COLO668 (cell line): ENCODE measurements around the gene GTF3C4.
"Not testable (repeated sequence)": the region's sequence is repeated elsewhere in the genome, so short reads cannot be mapped to it uniquely, and the experiment has no call there.

Source experiments
- DNase-seq: peaks from one replicate; lab custom pipeline; 2025; ENCODE audit not compliant: unreplicated experiment; lab: John Stamatoyannopoulos, UW

The GTF3C4 gene

DNA sequence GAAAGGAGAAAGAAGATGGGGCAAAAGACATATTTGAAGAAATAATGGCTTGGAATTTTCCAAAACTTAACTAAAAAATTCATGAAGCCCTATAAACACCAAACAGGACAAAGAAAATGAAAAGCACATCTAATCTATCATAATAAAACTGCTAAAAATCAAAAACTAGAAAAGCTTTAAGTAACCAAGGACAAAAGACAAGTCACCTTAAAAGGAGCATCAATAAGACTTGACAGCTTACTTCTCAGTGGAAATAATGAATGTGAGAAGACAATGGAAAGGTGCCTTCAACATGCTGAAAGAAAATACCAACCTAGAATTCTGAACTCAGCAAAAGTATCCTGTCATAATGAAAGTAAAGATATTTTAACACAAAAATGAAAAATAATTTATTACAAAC, 27.0 kb downstream of the GTF3C4 start:
- no peak for DNase-seq

DNA sequence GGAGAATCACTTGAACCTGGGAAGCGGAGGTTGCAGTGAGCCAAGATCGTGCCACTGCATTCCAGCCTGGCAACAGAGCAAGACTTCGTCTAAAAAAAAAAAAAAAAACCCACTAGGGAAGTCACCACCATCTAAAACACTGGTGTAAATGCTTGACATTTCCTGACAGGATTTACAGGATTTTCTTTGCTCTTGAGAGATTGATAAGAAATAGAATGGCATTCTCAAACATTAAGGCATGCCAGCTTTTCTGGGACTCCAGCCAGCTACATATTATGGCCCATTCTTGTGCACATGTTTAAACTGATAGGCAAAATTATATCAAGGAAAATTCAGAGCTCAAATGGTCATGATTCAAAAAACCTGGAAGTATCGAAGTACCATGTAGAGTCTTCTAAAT, 28.7 kb downstream of the GTF3C4 start:
- no peak for DNase-seq

DNA sequence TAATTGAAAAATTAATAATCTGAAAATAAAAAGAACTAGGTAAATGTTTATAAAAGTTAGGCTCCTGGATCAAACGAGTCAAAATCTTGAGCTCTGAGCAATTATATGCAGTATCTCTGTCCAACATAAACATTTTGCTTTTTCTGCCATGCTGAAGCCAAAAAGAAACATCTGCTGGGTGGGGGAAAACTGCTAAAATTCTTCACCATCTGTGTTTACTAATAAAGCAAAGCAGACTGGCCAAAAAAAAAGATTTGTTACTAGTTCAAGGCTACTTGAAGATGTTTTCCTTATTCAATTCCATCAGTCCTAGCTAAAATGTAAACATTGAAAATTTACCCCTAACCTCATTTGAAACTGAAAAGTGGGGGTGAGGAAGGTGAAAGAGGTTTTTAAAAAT, 29.7 kb downstream of the GTF3C4 start:
- no peak for DNase-seq

DNA sequence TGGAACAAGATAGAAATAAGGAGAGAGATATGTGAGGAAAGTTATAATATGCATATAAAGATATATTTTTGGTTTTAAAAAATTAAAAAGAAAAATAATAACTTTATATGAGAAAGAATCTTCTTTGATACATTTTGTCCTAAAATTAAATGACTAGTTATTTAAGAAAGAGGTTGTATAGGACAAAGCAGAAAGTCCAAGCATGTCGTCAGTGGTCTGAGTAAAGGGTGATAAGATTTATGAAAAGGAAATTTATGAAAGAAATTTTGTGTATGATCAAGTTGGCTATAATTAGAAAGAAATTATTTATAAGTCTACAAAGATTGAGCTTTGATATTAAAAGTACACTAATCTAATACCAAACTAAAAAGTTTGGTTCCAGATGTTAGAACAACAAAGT, 32.0 kb downstream of the GTF3C4 start:
- DNase-seq: no peak

DNA sequence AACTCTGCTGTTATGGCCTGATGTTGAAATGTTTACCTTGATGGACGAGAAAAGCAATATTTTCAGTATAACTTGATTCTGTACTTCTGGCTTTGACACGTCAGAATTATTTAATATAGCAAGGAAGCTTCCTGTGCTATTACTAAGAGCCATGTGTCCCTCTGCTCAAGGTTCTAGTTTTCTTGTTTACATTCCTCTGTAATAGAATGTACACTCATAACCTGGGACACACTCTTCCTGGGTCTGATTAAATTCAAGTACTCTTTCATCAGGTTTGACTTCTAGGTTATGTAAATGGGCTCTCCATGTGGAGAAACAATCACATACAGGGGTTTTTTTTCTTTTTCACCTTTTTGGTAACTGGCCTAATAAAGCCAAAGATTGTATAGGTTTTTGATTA, 33.1 kb downstream of the GTF3C4 start:
- DNase-seq: no peak

DNA sequence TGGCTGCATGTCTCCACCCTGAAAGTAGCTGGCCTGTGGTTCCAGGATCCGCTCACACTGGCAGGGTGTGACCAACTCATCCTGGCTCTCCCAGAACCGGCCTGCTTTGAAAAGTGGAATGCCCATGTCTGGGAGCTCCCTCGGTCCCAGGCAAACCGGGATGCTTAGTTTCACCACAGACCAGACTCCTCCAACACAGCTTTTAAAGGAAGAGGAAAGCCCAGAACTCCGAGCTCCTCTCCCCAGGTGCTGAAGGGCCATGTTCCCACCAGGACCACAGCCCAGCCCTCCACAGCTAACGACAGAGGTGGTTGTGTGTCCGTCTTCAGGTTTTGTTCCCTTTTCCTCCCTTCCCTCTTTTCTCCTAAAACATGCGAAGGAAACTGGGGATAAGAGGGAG, 38.0 kb downstream of the GTF3C4 start:
- DNase-seq: no peak

DNA sequence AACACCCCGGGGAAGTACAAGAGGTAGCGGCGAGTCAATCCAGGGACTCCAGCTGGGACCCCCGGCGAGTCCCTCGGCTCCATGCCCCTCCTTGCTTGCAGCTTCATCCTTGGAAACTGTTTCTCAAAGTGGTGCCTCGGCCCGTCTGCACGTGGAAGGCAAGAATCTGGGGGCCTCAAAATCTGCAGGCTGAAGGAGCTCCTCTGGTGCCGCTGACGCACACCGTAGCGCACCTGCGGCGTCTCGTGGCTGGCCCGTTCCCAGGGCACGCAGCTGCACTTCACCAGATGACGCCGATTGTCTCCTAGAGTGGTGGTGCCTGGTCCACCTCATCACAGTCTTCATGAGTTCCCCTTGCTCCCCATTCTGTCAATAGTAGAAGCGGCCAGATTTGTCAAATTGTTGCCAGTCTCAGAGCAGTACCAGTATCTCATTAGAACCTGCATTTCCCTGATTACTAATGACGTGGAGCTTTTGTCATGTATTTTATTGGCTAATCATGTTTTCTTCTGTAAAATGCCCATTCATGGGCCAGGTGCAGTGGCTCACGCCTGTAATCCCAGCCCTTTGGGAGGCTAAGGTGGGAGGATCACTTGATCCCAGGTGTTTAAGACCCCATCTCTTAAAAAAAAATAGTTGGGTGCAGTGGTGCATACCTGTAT, 38.6 kb downstream of the GTF3C4 start:
- no peak for DNase-seq

DNA sequence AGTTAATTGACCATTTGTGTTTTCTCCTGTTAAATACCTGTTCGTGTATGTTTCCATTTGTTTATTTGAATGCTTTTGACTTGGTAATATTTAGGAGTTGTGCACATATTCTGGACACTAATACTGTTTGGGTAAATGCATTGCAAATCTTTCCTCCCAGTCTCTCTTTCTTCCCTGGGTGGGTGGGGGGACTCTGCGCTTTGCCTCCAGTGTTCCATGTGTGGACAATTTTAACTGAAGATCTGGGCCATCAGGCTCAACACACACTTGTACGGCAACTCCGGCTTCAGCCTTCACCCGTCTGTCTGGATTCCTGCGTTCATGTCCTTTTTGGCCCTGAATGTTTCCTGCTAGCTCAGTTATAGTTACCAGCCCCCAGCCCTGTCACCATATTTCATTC, 40.1 kb downstream of the GTF3C4 start:
- DNase-seq: no peak

DNA sequence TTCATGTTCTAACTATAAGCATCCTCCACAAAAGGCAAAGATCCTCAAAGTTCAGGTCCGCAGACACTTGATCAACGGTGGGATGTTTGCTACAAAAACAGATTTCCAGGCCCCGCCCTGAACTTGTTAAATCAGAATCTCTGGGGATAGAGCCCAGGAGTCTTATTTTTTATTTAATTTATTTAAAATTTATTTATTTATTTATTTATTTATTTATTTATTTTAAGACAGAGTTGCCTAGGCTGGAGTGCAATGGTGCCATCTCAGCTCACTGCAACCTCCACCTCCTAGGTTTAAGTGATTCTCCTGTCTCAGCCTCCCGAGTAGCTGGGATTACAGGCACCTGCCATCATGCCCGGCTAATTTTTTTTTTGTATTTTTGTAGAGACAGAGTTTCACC, 40.9 kb downstream of the GTF3C4 start:
- not testable (repeated sequence) for DNase-seq

DNA sequence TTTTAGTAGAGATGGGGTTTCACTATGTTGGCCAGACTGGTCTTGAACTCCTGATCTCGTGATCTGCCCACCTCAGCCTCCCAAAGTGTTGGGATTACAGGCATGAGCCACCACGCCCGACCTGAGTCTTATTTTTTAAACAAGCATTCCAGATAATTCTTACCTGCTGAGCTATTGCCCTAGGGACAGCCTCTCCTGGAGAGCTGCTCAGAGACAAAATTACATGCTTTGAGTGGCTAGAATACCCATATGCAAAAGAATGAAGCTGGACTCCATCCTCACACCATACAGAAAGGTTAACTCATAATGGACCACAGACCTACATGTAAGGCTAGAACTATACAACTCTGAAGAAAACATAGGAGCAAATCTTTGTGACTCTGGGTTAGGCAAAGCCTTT, 41.6 kb downstream of the GTF3C4 start:
- no peak for DNase-seq

DNA sequence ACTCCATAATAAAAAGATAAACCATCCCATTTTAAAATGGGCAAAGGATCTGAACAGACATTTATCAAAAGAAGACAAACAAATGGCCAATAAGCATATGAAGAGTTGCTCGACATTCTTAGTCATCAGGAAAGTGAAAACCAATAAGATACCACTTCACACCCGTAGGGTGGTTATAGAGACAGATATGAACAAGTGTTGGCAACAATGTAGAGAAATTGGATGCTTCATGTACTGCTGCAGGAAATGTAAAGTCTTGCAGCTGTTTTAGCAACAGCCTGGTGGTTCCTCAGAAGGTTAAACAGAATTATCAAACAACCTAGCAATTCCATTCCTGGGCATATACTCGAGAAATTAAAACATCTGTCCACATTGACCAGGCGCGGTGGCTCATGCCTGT, 42.5 kb downstream of the GTF3C4 start:
- no peak for DNase-seq

DNA sequence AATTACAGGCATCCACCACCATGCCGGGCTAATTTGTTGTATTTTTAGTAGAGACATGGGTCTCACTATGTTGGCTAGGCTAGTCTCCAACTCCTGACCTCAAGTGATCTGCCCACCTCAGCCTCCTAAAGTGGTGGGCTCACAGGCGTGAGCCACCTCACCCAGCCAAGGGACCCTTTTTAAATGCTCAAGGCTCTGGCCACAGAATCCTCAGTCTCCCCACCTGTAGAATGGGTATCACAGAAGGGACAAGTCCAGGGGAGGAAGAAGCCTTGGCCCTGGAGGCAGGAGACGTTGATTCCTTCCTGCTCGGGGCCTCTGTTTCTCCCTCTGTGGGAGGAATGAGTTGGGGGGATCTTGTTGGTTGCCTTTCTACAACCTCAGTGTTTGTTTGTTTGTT, 45.7 kb downstream of the GTF3C4 start:
- no peak for DNase-seq

DNA sequence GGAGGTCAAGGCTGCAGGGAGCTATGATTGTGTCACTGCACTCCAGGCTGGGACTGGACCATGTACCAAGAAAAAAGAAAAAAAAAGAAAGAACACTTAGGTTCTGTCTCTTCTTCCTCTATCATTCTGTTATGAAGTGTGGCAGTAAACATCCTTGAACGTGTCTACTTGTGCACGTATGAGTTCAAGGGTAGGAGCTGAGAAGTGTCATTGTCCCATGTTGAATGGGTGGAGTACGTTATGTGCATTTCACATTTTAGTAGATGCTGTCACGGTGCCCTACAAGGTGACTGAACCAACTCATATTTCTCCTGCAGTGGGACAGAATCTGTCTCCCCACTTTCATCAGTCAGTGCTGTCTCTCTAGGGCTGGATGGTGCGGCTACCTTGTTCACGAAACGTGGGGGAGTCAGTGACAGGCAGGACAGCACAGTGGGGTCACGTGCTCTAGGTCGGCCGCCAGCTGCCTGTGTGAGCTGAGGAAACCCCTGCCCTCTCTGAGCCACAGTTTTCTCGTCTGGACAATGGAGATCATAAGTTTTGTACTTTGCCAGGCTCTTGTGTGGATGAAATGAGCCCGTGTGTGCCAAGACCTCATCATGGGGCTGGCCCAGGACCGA, 47.2 kb downstream of the GTF3C4 start:
- DNase-seq: no peak

DNA sequence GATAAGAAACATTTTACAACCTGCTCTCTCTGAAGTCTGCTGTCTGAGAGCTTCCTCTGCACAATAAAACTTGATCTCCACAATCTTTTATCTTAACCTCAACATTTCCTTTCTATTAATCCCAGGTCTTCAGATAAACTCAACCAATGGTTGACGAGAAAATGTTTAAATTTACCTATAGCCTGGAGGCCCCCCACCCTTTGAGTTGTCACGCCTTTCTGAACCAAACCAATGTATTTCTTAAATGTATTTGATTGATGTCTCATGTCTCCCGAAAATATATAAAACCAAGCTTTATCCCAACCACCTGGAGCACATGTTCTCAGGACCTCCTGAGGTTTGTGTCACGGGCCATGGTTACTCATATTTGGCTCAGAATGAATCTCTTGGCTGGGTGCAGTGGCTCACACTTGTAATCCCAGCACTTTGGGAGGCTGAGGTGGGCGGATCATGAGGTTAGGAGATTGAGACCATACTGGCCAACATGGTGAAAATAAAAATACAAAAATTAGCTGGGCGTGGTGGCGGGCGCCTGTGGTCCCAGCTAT, 48.2 kb downstream of the GTF3C4 start:
- not testable (repeated sequence) for DNase-seq

DNA sequence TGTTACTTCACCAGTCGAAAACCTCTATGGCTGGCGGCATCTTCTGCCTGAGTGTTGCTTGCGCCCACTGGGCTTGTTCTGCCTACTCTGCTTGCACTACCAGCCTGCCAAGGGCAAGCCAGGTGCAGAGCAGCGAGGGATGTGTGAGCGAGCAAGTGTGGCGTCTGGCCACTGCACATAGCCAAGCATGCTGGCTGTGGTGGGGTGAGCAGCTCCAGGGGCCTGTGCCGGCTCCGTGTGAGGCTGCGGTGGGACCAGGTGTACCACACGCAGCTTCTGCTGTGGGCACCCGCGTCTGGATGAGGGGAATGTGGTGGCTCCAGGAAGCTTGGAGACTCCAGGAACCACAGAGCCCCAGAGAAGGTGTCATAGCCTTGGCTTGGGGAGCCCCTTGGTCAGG, 51.4 kb downstream of the GTF3C4 start:
- DNase-seq: no peak

DNA sequence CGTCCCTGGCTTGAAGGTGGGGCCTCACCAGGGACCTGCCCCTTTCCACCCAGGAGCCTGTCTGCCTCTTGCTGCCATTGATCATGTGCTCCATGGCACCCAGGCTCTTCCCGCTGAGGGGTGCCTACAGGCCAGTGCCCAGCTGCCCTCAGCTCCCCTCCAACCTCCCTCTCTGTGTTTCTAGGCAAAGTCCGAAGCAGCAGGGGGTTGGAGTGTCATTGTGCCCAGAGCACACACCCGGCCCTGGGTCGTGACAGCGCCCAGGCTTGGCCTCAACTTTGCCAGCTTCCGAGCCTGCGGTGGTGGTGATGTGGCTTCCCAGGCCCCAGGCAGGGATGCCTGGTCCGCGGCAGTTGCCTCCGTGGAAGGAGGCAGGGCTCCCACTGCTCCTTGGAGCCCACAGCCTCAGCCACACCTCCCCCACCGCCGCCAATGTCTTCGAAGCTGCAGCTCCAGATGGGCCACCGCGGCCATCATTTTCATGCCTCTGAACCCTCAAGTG, 52.4 kb downstream of the GTF3C4 start:
- no peak for DNase-seq

DNA sequence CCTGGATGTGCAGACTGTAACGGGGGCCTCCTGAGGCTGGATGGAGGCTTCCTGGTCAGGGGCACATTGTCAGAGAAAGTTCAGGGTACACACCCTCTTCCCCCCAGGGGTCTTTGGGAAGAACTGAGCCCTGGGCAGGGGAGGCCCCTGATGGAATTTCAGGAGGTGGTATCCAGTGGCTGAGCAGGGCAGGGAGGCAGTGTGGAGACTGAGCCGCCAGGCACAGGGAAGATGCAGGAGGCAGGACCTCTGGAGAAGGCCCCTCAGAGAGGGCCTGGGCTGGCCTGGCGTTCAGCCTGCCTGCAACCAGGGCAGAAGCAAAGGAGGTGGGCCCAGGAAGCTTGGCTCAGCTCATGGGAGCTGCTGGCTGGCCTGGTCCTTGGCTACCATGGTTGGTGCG, 53.5 kb downstream of the GTF3C4 start:
- DNase-seq: no peak

DNA sequence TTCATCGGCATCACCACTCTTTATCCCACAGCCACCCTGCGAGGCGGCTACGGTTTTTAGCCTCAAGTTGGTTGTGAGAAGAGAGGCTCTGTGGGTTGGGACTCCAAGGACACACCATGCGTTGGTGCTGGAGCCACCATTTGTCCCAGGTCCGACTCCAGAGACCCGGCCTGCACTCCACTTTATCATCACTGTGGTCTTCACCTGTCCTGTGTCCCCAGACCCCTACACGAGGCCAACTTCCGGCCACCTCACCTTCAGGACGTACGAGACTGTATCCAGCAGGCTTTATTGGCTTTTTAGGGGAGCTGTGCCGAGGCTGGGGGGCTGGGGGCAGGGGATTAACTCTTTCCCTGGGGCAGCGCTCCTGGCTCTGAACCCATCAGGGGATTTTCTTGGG, 55.0 kb downstream of the GTF3C4 start:
- DNase-seq: no peak

DNA sequence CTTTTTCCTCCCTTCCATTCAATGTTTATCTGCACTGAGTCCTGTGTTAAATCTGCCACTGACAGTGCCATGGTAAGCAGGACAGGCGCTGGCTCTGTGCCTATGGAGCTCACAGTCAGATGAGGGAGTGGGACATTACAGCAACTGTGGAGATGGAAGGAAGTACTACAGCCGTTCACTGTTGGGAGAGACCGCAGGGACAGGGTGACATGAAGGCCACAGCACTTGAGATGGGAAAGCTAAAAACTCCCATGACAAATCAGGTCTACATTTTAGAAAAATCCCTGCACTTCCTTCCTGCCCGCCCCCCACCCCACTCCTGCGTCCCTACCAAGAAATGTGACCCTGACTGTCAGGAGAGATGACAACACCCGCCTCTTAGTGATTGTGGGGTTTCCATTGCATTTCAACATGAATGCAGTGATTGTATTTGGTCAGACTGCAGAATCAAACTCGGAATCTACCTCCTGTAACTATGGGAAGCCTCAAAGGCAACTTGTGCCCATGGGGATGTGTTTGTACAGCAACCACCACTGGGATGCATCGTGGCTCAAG, 56.4 kb downstream of the GTF3C4 start:
- DNase-seq: no peak

DNA sequence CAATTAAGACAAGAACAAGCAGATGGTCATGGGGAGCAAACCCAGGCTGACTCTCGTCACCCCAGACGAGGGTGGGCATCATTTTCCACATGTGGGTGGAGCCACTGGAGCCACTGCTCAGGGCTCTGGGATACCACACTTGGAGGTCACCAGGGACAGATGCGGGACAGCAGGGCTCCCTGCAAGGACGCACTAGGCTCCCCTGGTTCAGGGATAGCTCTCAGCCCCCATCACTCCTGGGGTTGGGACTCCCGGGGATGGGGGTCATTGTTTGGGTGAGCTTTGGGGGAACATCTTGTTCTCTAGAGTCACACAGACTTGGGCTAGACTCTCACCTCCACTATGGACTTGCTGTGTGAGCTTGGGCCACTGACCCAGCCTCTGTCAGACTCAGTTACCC, 57.8 kb downstream of the GTF3C4 start:
- no peak for DNase-seq

DNA sequence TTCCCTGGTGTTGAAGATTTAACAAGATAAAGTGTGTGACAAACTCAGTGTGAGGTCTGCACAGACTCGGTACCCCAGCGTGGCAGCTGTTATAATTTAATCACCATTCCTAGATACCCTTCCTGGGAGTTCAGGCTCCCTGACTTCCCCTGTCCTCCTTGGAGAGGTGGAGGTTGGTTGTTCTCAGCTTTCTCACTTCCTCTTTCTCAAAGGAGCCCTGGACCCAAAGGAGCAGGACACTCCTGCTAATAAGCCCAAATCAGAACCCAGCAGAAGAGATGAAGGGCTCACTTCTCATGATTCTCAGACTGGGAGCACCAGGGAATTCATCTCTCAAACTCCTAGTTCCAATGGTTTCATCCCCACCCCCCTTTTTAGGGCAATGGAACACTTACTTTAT, 58.2 kb downstream of the GTF3C4 start:
- DNase-seq: no peak

DNA sequence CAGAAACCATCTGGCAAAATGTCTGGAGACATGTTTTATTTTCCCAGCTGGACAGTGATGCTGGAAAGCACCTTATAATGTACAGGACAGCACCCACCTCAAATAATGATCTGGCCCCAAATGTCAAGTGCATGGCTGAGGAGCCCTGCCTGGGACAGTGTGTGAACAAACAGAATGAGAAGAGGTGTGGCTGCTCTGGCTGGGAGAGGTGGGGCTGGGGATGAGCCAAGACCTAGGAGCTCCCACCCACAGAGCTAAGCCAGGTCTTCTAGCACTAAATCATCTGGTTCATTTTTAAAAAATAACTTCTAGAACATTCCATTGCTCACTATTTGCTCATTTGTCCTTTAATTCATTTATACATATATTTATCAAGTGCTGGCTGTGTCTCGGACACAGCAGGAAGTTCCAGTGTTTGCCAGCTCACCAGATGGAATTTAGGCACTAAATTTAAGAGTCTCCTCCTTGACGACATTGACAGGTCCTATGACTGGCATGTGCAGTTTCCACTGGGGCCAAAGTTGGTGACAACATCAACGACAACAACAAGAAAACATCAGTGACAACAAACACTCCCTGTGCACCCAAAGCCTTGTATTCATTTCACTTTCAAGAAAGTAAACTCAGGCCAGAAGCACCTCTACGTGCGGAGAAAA, 59.1 kb downstream of the GTF3C4 start:
- no peak for DNase-seq
